A549 (cell line): Measurements from ENCODE around the gene P2RX3. TPM values are rescaled to one million over a fixed set of nuclear protein-coding genes. Genes with fewer than 3 reads are reported as not detected.

ENCODE experiments used
- ATAC-seq, 2 experiments: fragments of 200-7000 bp in 1 of 2; fragments of >200 bp in 1 of 2; cut with Nextera tagmentation in 1 of 2; cut with Tn5 transposase in 1 of 2; 3 replicates each; pipeline versions ENCODE4 v1.8.0 to v1.9.1; 2018 to 2020; ENCODE audit warnings: mild to moderate bottlenecking in 1 of 2, moderate library complexity in 1 of 2
- CTCF ChIA-PET: fragments of 300-600 bp; sonication (Branson Sonifier 250); formaldehyde crosslinking; extraction: SDS; loops from one replicate; lab custom pipeline; 2021; ENCODE audit warnings: antibody characterized with exemption, inconsistent platforms; lab: Yijun Ruan, JAX
- POLR2A ChIA-PET: fragments of 350-600 bp; formaldehyde crosslinking; extraction: SDS; loops from one replicate; lab custom pipeline; 2021; ENCODE audit warnings: antibody characterized with exemption, inconsistent platforms; lab: Yijun Ruan, JAX
- DNase-seq, 2 experiments: peaks; one replicate each; pipeline versions ENCODE4 v3.0.0 to v3.0.0-alpha.2; 2011 to 2016; ENCODE audit warnings: low read depth in 1 of 2, low spot score in 1 of 2
- FAIRE-seq: peaks from 2 replicates; lab custom pipeline; 2011; peaks lifted over from hg19 to GRCh38; lab: Jason Lieb, UNC
- H3K27ac ChIP-seq, 2 experiments: fragments of >200 bp; sonication (Bioruptor Twin); formaldehyde crosslinking; 3 replicates each; pipeline ENCODE4 v1.5.1; 2016 to 2017
- H3K4me1 ChIP-seq: fragments of >200 bp; sonication (Bioruptor Twin); formaldehyde crosslinking; 3 replicates; pipeline ENCODE4 v1.6.1; 2016
- H3K4me2 ChIP-seq: fragments of >200 bp; sonication (Bioruptor Twin); formaldehyde crosslinking; 3 replicates; pipeline ENCODE4 v1.6.1; 2016
- H3K4me3 ChIP-seq: fragments of >200 bp; sonication (Bioruptor Twin); formaldehyde crosslinking; 3 replicates; pipeline ENCODE4 v1.5.1; 2016
- H3K9me3 ChIP-seq: fragments of >200 bp; sonication (Bioruptor Twin); formaldehyde crosslinking; 3 replicates; pipeline ENCODE4 v1.6.1; 2016
- BHLHE40 ChIP-seq: IDR thresholded peaks from 2 replicates; pipeline ENCODE4 v1.6.1; 2012; ENCODE audit warnings: low read depth, low read length, inconsistent platforms
- CHD4 ChIP-seq: fragments of 200-600 bp; sonication (generic); IDR thresholded peaks from 2 replicates; pipeline ENCODE4 v1.6.1; 2016; ENCODE audit warnings: antibody characterized with exemption, mild to moderate bottlenecking, borderline replicate concordance
- E2F6 ChIP-seq: IDR thresholded peaks from 2 replicates; pipeline ENCODE4 v1.6.1; 2012; ENCODE audit warnings: low read depth, borderline replicate concordance
- FOSL2 ChIP-seq, 2 experiments: fragments of 450-650 bp in 1 of 2; fragments of >200 bp in 1 of 2; sonication (Bioruptor Twin) in 1 of 2; formaldehyde crosslinking; IDR thresholded peaks; 2 replicates each; pipeline versions ENCODE4 v1.5.0 to v1.6.1; 2016 to 2020; ENCODE audit warnings: mild to moderate bottlenecking in 1 of 2, moderate library complexity in 1 of 2
- HOXB13 ChIP-seq: fragments of 250-450 bp; sonication (Bioruptor Pico); IDR thresholded peaks from 2 replicates; pipeline ENCODE4 v1.5.0; 2020; ENCODE audit warnings: low read depth, mild to moderate bottlenecking, moderate library complexity
- MAFK ChIP-seq: fragments of 450-650 bp; IDR thresholded peaks from 2 replicates; pipeline ENCODE4 v1.6.1; 2014; ENCODE audit not compliant: partially characterized antibody
- NFE2L2 ChIP-seq: fragments of 150-350 bp; conservative IDR thresholded peaks from 2 replicates; pipeline ENCODE4 v1.6.1; 2014; ENCODE audit warnings: low read length
- NR3C1 ChIP-seq: fragments of >200 bp; sonication (Bioruptor Twin); formaldehyde crosslinking; IDR thresholded peaks from 3 replicates; pipeline ENCODE4 v1.6.1; 2017
- RAD21 ChIP-seq, 2 experiments: fragments of >200 bp in 1 of 2; sonication (Bioruptor Twin) in 1 of 2; formaldehyde crosslinking in 1 of 2; IDR thresholded peaks in 1 of 2; conservative IDR thresholded peaks in 1 of 2; 2 replicates in 1 of 2; 3 replicates in 1 of 2; pipeline ENCODE4 v1.6.1; 2012 to 2018; ENCODE audit warnings: inconsistent platforms in 1 of 2
- RFX5 ChIP-seq: fragments of 450-650 bp; IDR thresholded peaks from 2 replicates; pipeline ENCODE4 v1.7.1; 2014; ENCODE audit warnings: antibody characterized with exemption, mild to moderate bottlenecking, moderate library complexity
- RNF2 ChIP-seq: fragments of 200-600 bp; sonication (generic); IDR thresholded peaks from 2 replicates; pipeline ENCODE4 v1.6.1; 2016; ENCODE audit warnings: low read depth, mild to moderate bottlenecking, antibody characterized with exemption, moderate library complexity, borderline replicate concordance
- SREBF2 ChIP-seq: fragments of 450-650 bp; IDR thresholded peaks from 2 replicates; pipeline ENCODE4 v1.6.1; 2014; ENCODE audit warnings: mild to moderate bottlenecking, moderate library complexity
- TFCP2L1 ChIP-seq: fragments of 250-450 bp; sonication (Bioruptor Pico); IDR thresholded peaks from 2 replicates; pipeline ENCODE4 v1.5.0; 2021; ENCODE audit warnings: mild to moderate bottlenecking
- TP53 ChIP-seq: fragments of 250-450 bp; sonication (Bioruptor Pico); IDR thresholded peaks from 2 replicates; pipeline ENCODE4 v1.5.0; 2021; ENCODE audit warnings: mild to moderate bottlenecking, moderate library complexity
- ZC3H11A ChIP-seq: fragments of 450-650 bp; IDR thresholded peaks from 2 replicates; pipeline ENCODE4 v1.6.1; 2014; ENCODE audit warnings: antibody characterized with exemption, mild to moderate bottlenecking
- ZFP36 ChIP-seq: fragments of 450-650 bp; IDR thresholded peaks from 2 replicates; pipeline ENCODE4 v1.6.1; 2014; ENCODE audit warnings: borderline replicate concordance; ENCODE audit not compliant: partially characterized antibody
- ZSCAN20 ChIP-seq: fragments of 250-450 bp; sonication (Bioruptor Pico); IDR thresholded peaks from 2 replicates; pipeline ENCODE4 v1.8.0; 2022; ENCODE audit warnings: mild to moderate bottlenecking, moderate library complexity
- WGBS: methylation state at CpG from one replicate; pipeline ENCODE4 v1.1.6; 2017; ENCODE audit errors: missing lambda C conversion rate; 5-methylcytosine and 5-hydroxymethylcytosine counted together
- polyA plus RNA-seq, 4 experiments: library from polyadenylated mRNA; depleted of rRNA in 3 of 4; stranded (reverse); fragments of >200 nt; fragmentation: RNase III in 1 of 4; extraction: RNeasy Plus Mini Kit Qiagen cat#74134 plus additional on column Dnase treatment in 1 of 4; gene quantifications; 2 replicates in 3 of 4; 3 replicates in 1 of 4; pipeline ENCODE4 v1.2.3, GENCODE V29; 2011 to 2017
- TF ChIP-seq, protein P1 (sequence below): fragments of 250-450 bp; sonication (Bioruptor Pico); IDR thresholded peaks from 2 replicates; pipeline ENCODE4 v1.5.0; 2021; ENCODE audit warnings: mild to moderate bottlenecking, moderate library complexity, borderline replicate concordance
- TF ChIP-seq, protein P2 (sequence below): fragments of 200-600 bp; sonication (generic); IDR thresholded peaks from 2 replicates; pipeline ENCODE4 v1.6.1; 2016; ENCODE audit warnings: antibody characterized with exemption, mild to moderate bottlenecking, moderate library complexity

The P2RX3 gene
- polyA plus RNA-seq, 2 of the 4 experiments (the other 2 are of a cell fraction): 0.05 to 0.37 TPM

GRCh38 chr11:57364851-57365660, 26.9 kb downstream of the P2RX3 start:
- H3K9me3 ChIP-seq: peaks cover 5% of the 10 kb centered on the region; the same call in 1 of the 3 replicates
- TF ChIP-seq FOSL2 (IDR thresholded peaks at IDR 0.05) (no peak), FOSL2 (CRISPR knock-in tag; IDR thresholded peaks at IDR 0.05) (no peak)
- TF ChIP-seq, all 56 proteins: peak for 0
- ChIA-PET POLR2A (no interaction called here), CTCF (interaction anchor here (0.9 to 1.7 kb wide), 5 partner anchors 12 to 118 kb away, joined by 3 to 4 read pairs (median 3); no protein-coding TSS in a partner anchor)
- ATAC-seq (no peak), DNase-seq (no peak), FAIRE-seq (no peak)
- peaks cover 12% of the 10 kb centered on the region for H3K4me1 ChIP-seq
- peak overlapping the region in 1 of 2 experiments; percentile 8; a peak in 2 of 6 replicates for H3K27ac ChIP-seq
- no peak overlapping the region for H3K4me2 ChIP-seq
- no peak overlapping the region for H3K4me3 ChIP-seq
- 77% methylated on average over 9 of the region's 9 CpGs for WGBS

DNA sequence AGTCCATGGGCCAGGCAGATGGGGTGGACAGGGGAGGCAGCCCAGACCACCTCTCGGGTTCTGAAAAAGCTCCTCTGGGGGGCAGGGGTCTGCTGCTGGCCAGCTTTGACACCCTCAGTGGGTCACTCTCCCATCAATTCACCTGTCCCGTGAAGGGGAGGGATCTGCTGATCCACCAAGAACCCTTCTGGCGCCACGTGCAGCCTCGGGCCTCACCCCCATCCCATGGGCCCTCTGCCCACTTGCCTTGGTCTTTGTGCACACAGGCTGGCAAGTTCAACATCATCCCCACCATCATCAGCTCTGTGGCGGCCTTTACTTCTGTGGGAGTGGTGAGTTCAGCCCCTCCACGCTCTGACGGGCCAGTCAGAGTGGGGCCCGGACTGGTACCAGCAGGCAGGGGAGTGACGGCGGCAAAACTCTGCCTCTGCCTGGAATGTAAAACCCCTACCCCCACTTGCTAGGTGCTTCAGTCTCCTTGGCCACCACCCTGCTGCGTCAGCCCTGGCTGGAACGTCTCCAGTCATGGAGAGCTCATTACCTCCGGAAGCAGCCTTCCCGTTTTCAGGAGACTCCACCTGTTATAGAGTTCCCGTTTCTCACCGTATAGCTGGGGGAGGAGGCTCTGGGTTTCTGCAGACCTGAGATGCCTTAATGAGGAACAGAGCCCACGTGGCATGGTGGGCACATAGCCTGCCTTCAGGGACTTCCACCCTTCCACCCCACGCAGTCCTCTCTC, 30.1 kb downstream of the P2RX3 start:
- CTCF ChIA-PET: interaction anchor here (1.2 kb wide), 1 partner anchor 9 kb away, joined by 3 read pairs; no protein-coding TSS in a partner anchor
- TF ChIP-seq NFE2L2: no peak
- TF ChIP-seq, protein P1, sequence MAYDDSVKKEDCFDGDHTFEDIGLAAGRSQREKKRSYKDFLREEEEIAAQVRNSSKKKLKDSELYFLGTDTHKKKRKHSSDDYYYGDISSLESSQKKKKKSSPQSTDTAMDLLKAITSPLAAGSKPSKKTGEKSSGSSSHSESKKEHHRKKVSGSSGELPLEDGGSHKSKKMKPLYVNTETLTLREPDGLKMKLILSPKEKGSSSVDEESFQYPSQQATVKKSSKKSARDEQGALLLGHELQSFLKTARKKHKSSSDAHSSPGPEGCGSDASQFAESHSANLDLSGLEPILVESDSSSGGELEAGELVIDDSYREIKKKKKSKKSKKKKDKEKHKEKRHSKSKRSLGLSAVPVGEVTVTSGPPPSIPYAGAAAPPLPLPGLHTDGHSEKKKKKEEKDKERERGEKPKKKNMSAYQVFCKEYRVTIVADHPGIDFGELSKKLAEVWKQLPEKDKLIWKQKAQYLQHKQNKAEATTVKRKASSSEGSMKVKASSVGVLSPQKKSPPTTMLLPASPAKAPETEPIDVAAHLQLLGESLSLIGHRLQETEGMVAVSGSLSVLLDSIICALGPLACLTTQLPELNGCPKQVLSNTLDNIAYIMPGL: no peak
- TF ChIP-seq HOXB13 (CRISPR knock-in tag): no peak
- no peak for TF ChIP-seq RAD21 (conservative IDR thresholded peaks at IDR 0.05 in 1 of 2, IDR thresholded peaks at IDR 0.05 in 1 of 2)
- TF ChIP-seq, protein P2, sequence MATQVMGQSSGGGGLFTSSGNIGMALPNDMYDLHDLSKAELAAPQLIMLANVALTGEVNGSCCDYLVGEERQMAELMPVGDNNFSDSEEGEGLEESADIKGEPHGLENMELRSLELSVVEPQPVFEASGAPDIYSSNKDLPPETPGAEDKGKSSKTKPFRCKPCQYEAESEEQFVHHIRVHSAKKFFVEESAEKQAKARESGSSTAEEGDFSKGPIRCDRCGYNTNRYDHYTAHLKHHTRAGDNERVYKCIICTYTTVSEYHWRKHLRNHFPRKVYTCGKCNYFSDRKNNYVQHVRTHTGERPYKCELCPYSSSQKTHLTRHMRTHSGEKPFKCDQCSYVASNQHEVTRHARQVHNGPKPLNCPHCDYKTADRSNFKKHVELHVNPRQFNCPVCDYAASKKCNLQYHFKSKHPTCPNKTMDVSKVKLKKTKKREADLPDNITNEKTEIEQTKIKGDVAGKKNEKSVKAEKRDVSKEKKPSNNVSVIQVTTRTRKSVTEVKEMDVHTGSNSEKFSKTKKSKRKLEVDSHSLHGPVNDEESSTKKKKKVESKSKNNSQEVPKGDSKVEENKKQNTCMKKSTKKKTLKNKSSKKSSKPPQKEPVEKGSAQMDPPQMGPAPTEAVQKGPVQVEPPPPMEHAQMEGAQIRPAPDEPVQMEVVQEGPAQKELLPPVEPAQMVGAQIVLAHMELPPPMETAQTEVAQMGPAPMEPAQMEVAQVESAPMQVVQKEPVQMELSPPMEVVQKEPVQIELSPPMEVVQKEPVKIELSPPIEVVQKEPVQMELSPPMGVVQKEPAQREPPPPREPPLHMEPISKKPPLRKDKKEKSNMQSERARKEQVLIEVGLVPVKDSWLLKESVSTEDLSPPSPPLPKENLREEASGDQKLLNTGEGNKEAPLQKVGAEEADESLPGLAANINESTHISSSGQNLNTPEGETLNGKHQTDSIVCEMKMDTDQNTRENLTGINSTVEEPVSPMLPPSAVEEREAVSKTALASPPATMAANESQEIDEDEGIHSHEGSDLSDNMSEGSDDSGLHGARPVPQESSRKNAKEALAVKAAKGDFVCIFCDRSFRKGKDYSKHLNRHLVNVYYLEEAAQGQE: no peak
- TF ChIP-seq FOSL2 (IDR thresholded peaks at IDR 0.05): no peak
- no peak for TF ChIP-seq FOSL2 (CRISPR knock-in tag; IDR thresholded peaks at IDR 0.05)
- no peak for TF ChIP-seq RFX5
- TF ChIP-seq RNF2: no peak
- no peak for TF ChIP-seq ZFP36
- no peak for TF ChIP-seq BHLHE40
- no peak for TF ChIP-seq TFCP2L1 (CRISPR knock-in tag)
- 0 out of 3 replicates have a peak, but pooled peaks cover under 1% of the 10 kb centered on the region for H3K9me3 ChIP-seq
- FAIRE-seq (no peak), ATAC-seq (no peak), DNase-seq (no peak)
- H3K4me3 ChIP-seq: no peak overlapping the region
- H3K4me2 ChIP-seq: no peak overlapping the region
- 0 out of 6 replicates have a peak overlapping the region, but pooled peaks of 1 of the 2 experiments have one; percentile 9 for H3K27ac ChIP-seq
- POLR2A ChIA-PET: no interaction called here
- WGBS: 73% methylated on average over 17 of the region's 19 CpGs
- H3K4me1 ChIP-seq: no peaks in the 10 kb centered on the region

DNA sequence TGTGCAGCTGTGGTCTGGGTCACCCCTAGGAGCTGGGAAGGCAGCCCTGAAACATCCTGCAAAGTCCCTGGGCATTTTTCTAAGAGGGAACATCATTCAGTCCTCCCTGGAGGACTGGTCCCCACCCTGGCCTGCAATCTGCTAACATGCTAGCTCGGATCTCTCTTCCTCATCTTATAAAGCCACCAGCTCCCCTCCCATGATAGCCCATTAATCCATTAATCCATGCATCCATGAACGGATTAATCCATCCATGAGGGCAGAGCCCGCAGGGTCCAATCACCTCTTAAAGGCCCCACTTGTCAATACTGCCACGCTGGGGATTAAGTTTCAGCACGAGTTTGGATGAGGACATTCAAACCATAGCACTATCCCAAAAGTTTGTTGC, 30.7 kb downstream of the P2RX3 start:
- Histone ChIP-seq H3K9me3 (no peaks in the 10 kb centered on the region), H3K4me1 (no peaks in the 10 kb centered on the region), H3K27ac (0 out of 6 replicates have a peak overlapping the region, but pooled peaks of 1 of the 2 experiments have one; percentile 9), H3K4me3 (no peak overlapping the region)
- ChIA-PET CTCF (no interaction called here), POLR2A (no interaction called here)
- 56% methylated on average over 4 of the region's 5 CpGs for WGBS
- no peak for ATAC-seq
- no peak for FAIRE-seq
- TF ChIP-seq, protein P1: no peak
- no peak for TF ChIP-seq TP53
- TF ChIP-seq E2F6: no peak
- TF ChIP-seq SREBF2: no peak
- TF ChIP-seq RAD21 (conservative IDR thresholded peaks at IDR 0.05 in 1 of 2, IDR thresholded peaks at IDR 0.05 in 1 of 2): no peak
- TF ChIP-seq MAFK: no peak
- no peak for TF ChIP-seq ZC3H11A
- no peak for TF ChIP-seq NR3C1
- no peak for TF ChIP-seq ZSCAN20 (CRISPR knock-in tag)
- no peak for TF ChIP-seq CHD4
- TF ChIP-seq, all 56 proteins: peak for 0
- no peak for DNase-seq
- H3K4me2 ChIP-seq: no peak overlapping the region
